Mucosa of stomach (tissue), 1 donor: ENCODE measurements around the gene CELF2.

ENCODE experiments used
- H3K27me3 ChIP-seq: one replicate; pipeline ENCODE4 v1.7.0; 2013; ENCODE audit warnings: mild to moderate bottlenecking, low read length; ENCODE audit not compliant: control insufficient read depth, insufficient read depth
- H3K36me3 ChIP-seq: one replicate; pipeline ENCODE4 v1.7.0; 2013; ENCODE audit warnings: low read length; ENCODE audit not compliant: control insufficient read depth, insufficient read depth
- H3K4me1 ChIP-seq: one replicate; pipeline ENCODE4 v1.7.0; 2013; ENCODE audit warnings: mild to moderate bottlenecking, low read length; ENCODE audit not compliant: control insufficient read depth, insufficient read depth
- H3K4me3 ChIP-seq: one replicate; pipeline ENCODE4 v1.7.0; 2013; ENCODE audit warnings: low read length
- H3K9ac ChIP-seq: one replicate; pipeline ENCODE4 v1.7.0; 2013; ENCODE audit warnings: mild to moderate bottlenecking, low read length, moderate library complexity
- H3K9me3 ChIP-seq: one replicate; pipeline ENCODE4 v1.7.0; 2013; ENCODE audit warnings: mild to moderate bottlenecking, low read length, moderate library complexity; ENCODE audit not compliant: control insufficient read depth
- donor health status: Pancreatic carcinoma.

Gene CELF2

GRCh38 chr10:11265484-11265883 lies 247.8 kb downstream of the CELF2 start:
- no peak overlapping the region for H3K9ac ChIP-seq
- H3K36me3 ChIP-seq: no peaks in the 10 kb centered on the region
- H3K9me3 ChIP-seq: no peaks in the 10 kb centered on the region
- no peak overlapping the region for H3K4me3 ChIP-seq
- no peaks in the 10 kb centered on the region for H3K4me1 ChIP-seq
- no peaks in the 10 kb centered on the region for H3K27me3 ChIP-seq

- no peaks in the 10 kb centered on the region for H3K4me1 ChIP-seq
- no peaks in the 10 kb centered on the region for H3K27me3 ChIP-seq
- H3K4me3 ChIP-seq: no peak overlapping the region
- H3K9ac ChIP-seq: no peak overlapping the region
- no peaks in the 10 kb centered on the region for H3K9me3 ChIP-seq
- no peaks in the 10 kb centered on the region for H3K36me3 ChIP-seq
These were observed 248.8 kb downstream of the CELF2 start for GRCh38 chr10:11266426-11266825.

- H3K36me3 ChIP-seq: no peaks in the 10 kb centered on the region
- no peaks in the 10 kb centered on the region for H3K9me3 ChIP-seq
- H3K9ac ChIP-seq: no peak overlapping the region
- no peak overlapping the region for H3K4me3 ChIP-seq
- no peaks in the 10 kb centered on the region for H3K27me3 ChIP-seq
- H3K4me1 ChIP-seq: no peaks in the 10 kb centered on the region
These were observed 252.6 kb downstream of the CELF2 start for GRCh38 chr10:11270135-11270857.

GRCh38 chr10:11270858-11271179 lies 253.1 kb downstream of the CELF2 start:
- Histone ChIP-seq H3K36me3 (no peaks in the 10 kb centered on the region), H3K27me3 (no peaks in the 10 kb centered on the region), H3K4me1 (no peaks in the 10 kb centered on the region), H3K4me3 (no peak overlapping the region), H3K9ac (no peak overlapping the region), H3K9me3 (no peaks in the 10 kb centered on the region)

GRCh38 chr10:11272915-11273389 lies 255.3 kb downstream of the CELF2 start:
- no peak overlapping the region for H3K9ac ChIP-seq
- no peaks in the 10 kb centered on the region for H3K9me3 ChIP-seq
- no peaks in the 10 kb centered on the region for H3K27me3 ChIP-seq
- no peak overlapping the region for H3K4me3 ChIP-seq
- H3K36me3 ChIP-seq: no peaks in the 10 kb centered on the region
- no peaks in the 10 kb centered on the region for H3K4me1 ChIP-seq

- Histone ChIP-seq H3K4me1 (no peaks in the 10 kb centered on the region), H3K9ac (no peak overlapping the region), H3K36me3 (no peaks in the 10 kb centered on the region), H3K4me3 (no peak overlapping the region), H3K9me3 (no peaks in the 10 kb centered on the region), H3K27me3 (no peaks in the 10 kb centered on the region)
These were observed 256.8 kb downstream of the CELF2 start for GRCh38 chr10:11274452-11274851.

- Histone ChIP-seq H3K9me3 (no peaks in the 10 kb centered on the region), H3K27me3 (no peaks in the 10 kb centered on the region), H3K4me3 (no peak overlapping the region), H3K9ac (no peak overlapping the region), H3K4me1 (no peaks in the 10 kb centered on the region), H3K36me3 (no peaks in the 10 kb centered on the region)
These were observed 258.0 kb downstream of the CELF2 start for GRCh38 chr10:11275651-11276050.

- H3K9me3 ChIP-seq: no peaks in the 10 kb centered on the region
- H3K4me3 ChIP-seq: no peak overlapping the region
- no peaks in the 10 kb centered on the region for H3K4me1 ChIP-seq
- H3K9ac ChIP-seq: no peak overlapping the region
- no peaks in the 10 kb centered on the region for H3K36me3 ChIP-seq
- H3K27me3 ChIP-seq: no peaks in the 10 kb centered on the region
These were observed 258.8 kb downstream of the CELF2 start for GRCh38 chr10:11276449-11276990.

- Histone ChIP-seq H3K9me3 (no peaks in the 10 kb centered on the region), H3K27me3 (no peaks in the 10 kb centered on the region), H3K4me1 (no peaks in the 10 kb centered on the region), H3K4me3 (no peak overlapping the region), H3K9ac (no peak overlapping the region), H3K36me3 (no peaks in the 10 kb centered on the region)
These were observed 261.6 kb downstream of the CELF2 start for GRCh38 chr10:11279314-11279713.

GRCh38 chr10:11280187-11280932 lies 262.7 kb downstream of the CELF2 start:
- H3K36me3 ChIP-seq: no peaks in the 10 kb centered on the region
- H3K27me3 ChIP-seq: no peaks in the 10 kb centered on the region
- H3K4me3 ChIP-seq: no peak overlapping the region
- no peaks in the 10 kb centered on the region for H3K4me1 ChIP-seq
- no peak overlapping the region for H3K9ac ChIP-seq
- no peaks in the 10 kb centered on the region for H3K9me3 ChIP-seq

- Histone ChIP-seq H3K9ac (no peak overlapping the region), H3K9me3 (no peaks in the 10 kb centered on the region), H3K4me3 (no peak overlapping the region), H3K4me1 (no peaks in the 10 kb centered on the region), H3K27me3 (no peaks in the 10 kb centered on the region), H3K36me3 (no peaks in the 10 kb centered on the region)
These were observed 264.5 kb downstream of the CELF2 start for GRCh38 chr10:11282156-11282555.

GRCh38 chr10:11282661-11283060 lies 265.0 kb downstream of the CELF2 start:
- Histone ChIP-seq H3K4me1 (no peaks in the 10 kb centered on the region), H3K27me3 (no peaks in the 10 kb centered on the region), H3K36me3 (no peaks in the 10 kb centered on the region), H3K4me3 (no peak overlapping the region), H3K9me3 (no peaks in the 10 kb centered on the region), H3K9ac (no peak overlapping the region)
